ENCODE data around the gene LSM3.

DNA sequence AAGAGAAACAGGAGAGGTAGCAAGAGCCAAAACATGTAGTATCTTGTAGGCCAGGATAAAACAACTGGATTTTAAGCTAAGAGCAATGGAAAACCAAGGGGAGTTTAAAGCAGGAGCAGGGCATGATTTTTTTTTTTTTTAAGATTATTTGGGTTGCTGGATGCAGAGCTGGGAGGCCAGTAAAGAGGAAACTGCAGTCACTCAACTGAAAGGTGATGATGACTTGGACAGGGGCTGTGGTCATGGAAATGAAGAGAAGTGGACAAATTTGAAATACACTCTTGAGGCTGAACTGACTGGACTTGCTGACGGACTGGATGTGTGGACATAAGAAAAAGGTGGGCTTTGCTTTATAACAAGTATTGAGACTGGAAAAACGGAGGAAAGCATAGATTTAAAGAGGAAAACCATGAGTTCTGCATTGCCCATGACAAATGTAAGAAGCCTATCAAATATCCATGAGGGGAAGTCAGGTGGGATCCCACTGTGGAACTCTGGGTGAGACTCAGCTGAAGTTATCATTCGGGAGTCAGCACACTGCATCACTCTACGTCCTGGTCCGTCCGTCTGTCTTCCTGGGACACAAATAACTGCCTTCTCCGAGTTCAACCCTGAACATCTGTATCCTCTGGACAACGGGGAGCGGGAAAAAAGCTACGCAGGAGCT lies 904 bp upstream of the LSM3 start:
- TF ChIP-seq, protein P1, sequence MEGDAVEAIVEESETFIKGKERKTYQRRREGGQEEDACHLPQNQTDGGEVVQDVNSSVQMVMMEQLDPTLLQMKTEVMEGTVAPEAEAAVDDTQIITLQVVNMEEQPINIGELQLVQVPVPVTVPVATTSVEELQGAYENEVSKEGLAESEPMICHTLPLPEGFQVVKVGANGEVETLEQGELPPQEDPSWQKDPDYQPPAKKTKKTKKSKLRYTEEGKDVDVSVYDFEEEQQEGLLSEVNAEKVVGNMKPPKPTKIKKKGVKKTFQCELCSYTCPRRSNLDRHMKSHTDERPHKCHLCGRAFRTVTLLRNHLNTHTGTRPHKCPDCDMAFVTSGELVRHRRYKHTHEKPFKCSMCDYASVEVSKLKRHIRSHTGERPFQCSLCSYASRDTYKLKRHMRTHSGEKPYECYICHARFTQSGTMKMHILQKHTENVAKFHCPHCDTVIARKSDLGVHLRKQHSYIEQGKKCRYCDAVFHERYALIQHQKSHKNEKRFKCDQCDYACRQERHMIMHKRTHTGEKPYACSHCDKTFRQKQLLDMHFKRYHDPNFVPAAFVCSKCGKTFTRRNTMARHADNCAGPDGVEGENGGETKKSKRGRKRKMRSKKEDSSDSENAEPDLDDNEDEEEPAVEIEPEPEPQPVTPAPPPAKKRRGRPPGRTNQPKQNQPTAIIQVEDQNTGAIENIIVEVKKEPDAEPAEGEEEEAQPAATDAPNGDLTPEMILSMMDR (IDR thresholded peaks at IDR 0.05; ENCODE audit: low read length): no peak
- TF ChIP-seq EZH2 (optimal IDR thresholded peaks at IDR 0.05; ENCODE audit: low read depth, low read length): no peak
- TF ChIP-seq EZH2phosphoT487 (IDR thresholded peaks at IDR 0.05; ENCODE audit: low read length): no peak
